Naive thymus-derived CD8-positive, alpha-beta T cell (primary cell): ENCODE measurements around the gene MYL3. TPM values are rescaled to one million over a fixed set of nuclear protein-coding genes. Genes with fewer than 3 reads are reported as not detected.

Experiments
- ATAC-seq, 2 donors: fragments of 150-1000 bp; cut with Tn5 transposase in 1 of 2; sonication (Bioruptor Pico), chemical (Tn5 transposase) in 1 of 2; 1 replicate in 1 of 2; 2 replicates in 1 of 2; pipeline ENCODE4 v1.10.0; 2021; ENCODE audit warnings: mild to moderate bottlenecking in 2 of 2, moderate library complexity in 2 of 2
- POLR2A ChIA-PET: fragments of 350-600 bp; sonication (Branson Sonifier 250); formaldehyde crosslinking; loops from one replicate; lab custom pipeline; 2021; ENCODE audit warnings: antibody characterized with exemption; lab: Charles Lee
- DNase-seq, 10 donors: peaks; one replicate each; pipeline versions ENCODE4 v3.0.0 to v3.0.0-alpha.2; 2020 to 2022
- H3K27ac Mint-ChIP-seq, 10 donors: one replicate each; pipeline ENCODE4 v1.8.0; 2020 to 2022; ENCODE audit warnings: mild to moderate bottlenecking in 10 of 10, mixed read lengths in 10 of 10, moderate library complexity in 4 of 10, inconsistent platforms in 1 of 10
- H3K27me3 Mint-ChIP-seq, 5 donors: one replicate each; pipeline ENCODE4 v1.8.0; 2021 to 2022; ENCODE audit warnings: mixed read lengths in 5 of 5
- H3K36me3 Mint-ChIP-seq, 3 donors: one replicate each; pipeline ENCODE4 v1.8.0; 2020 to 2022; ENCODE audit warnings: mixed read lengths in 3 of 3, mild to moderate bottlenecking in 2 of 3, inconsistent platforms in 1 of 3
- H3K4me1 Mint-ChIP-seq, 4 donors: one replicate each; pipeline ENCODE4 v1.8.0; 2021 to 2022; ENCODE audit warnings: mixed read lengths in 4 of 4
- H3K4me3 Mint-ChIP-seq, 10 donors: one replicate each; pipeline ENCODE4 v1.8.0; 2020 to 2022; ENCODE audit warnings: mild to moderate bottlenecking in 10 of 10, mixed read lengths in 10 of 10, moderate library complexity in 6 of 10, inconsistent platforms in 1 of 10
- H3K9me3 Mint-ChIP-seq, 9 donors: one replicate each; pipeline ENCODE4 v1.8.0; 2020 to 2022; ENCODE audit warnings: mixed read lengths in 9 of 9, mild to moderate bottlenecking in 3 of 9, inconsistent platforms in 1 of 9, moderate library complexity in 1 of 9
- polyA plus RNA-seq, 3 donors: library from polyadenylated mRNA; unstranded; fragments of 300-500 nt; fragmentation: Illumina TruSeq; gene quantifications; one replicate each; pipeline ENCODE4 v1.2.3, GENCODE V29; 2021
- total RNA-seq, 8 experiments: library from RNA in 2 of 8; stranded (reverse) in 2 of 8; gene quantifications; one replicate each; pipeline ENCODE4 v1.2.3 and lab custom pipeline; 2021 to 2026

MYL3 gene
- total and polyA plus RNA-seq, 5 experiments from 2014 or later, result not detected

GRCh38 chr3:46856576-46857471 is 6.4 kb downstream of the MYL3 start:
- ATAC-seq (no peak), DNase-seq (peak in 1 of 10 donors; percentile 31)
- no peak overlapping the region for H3K27ac Mint-ChIP-seq
- no peaks in the 10 kb centered on the region for H3K9me3 Mint-ChIP-seq
- POLR2A ChIA-PET, result no interaction called here
- peaks cover 0 to 1% (median 0%) of the 10 kb centered on the region in 4 donors for H3K4me1 Mint-ChIP-seq
- H3K4me3 Mint-ChIP-seq, result no peak overlapping the region
- peaks cover 0 to 22% (median 10%) of the 10 kb centered on the region in 5 donors for H3K27me3 Mint-ChIP-seq
- H3K36me3 Mint-ChIP-seq, result no peaks in the 10 kb centered on the region

- H3K27me3 Mint-ChIP-seq, result peaks cover 0 to 22% (median 10%) of the 10 kb centered on the region in 5 donors
- POLR2A ChIA-PET, result no interaction called here
- peak overlapping the region in 1 of 10 donors; percentile 21 for H3K4me3 Mint-ChIP-seq
- H3K27ac Mint-ChIP-seq, result no peak overlapping the region
- H3K9me3 Mint-ChIP-seq, result no peaks in the 10 kb centered on the region
- ATAC-seq, result no peak
- peaks cover 0 to 1% (median 0%) of the 10 kb centered on the region in 4 donors for H3K4me1 Mint-ChIP-seq
- peak in 1 of 10 donors; percentile 44 for DNase-seq
- no peaks in the 10 kb centered on the region for H3K36me3 Mint-ChIP-seq
Observed at GRCh38 chr3:46854555-46854991, 8.7 kb downstream of the MYL3 start.

- no peaks in the 10 kb centered on the region for H3K36me3 Mint-ChIP-seq
- no peaks in the 10 kb centered on the region for H3K9me3 Mint-ChIP-seq
- ATAC-seq (no peak), DNase-seq (peak in 1 of 10 donors; percentile 32)
- POLR2A ChIA-PET, result no interaction called here
- H3K4me1 Mint-ChIP-seq, result peaks cover 0 to 1% (median 0%) of the 10 kb centered on the region in 4 donors
- H3K27me3 Mint-ChIP-seq, result peaks cover 0 to 22% (median 9%) of the 10 kb centered on the region in 5 donors
- peak overlapping the region in 1 of 10 donors; percentile 4 for H3K27ac Mint-ChIP-seq
- no peak overlapping the region for H3K4me3 Mint-ChIP-seq
Observed at GRCh38 chr3:46853441-46854415, 9.5 kb downstream of the MYL3 start.

GRCh38 chr3:46852839-46853355 is 10.3 kb downstream of the MYL3 start:
- Mint-ChIP-seq H3K27ac (no peak overlapping the region), H3K9me3 (no peaks in the 10 kb centered on the region), H3K36me3 (no peaks in the 10 kb centered on the region), H3K27me3 (peaks cover 0 to 18% (median 6%) of the 10 kb centered on the region in 5 donors), H3K4me3 (no peak overlapping the region), H3K4me1 (peaks cover 0 to 1% (median 0%) of the 10 kb centered on the region in 4 donors)
- ATAC-seq (no peak), DNase-seq (peak in 1 of 10 donors; percentile 41)
- POLR2A ChIA-PET, result no interaction called here

GRCh38 chr3:46852334-46852720 is 10.9 kb downstream of the MYL3 start:
- peak in 1 of 10 donors; percentile 52 for DNase-seq

GRCh38 chr3:46851364-46852333 is 11.6 kb downstream of the MYL3 start:
- ATAC-seq, result no peak
- H3K4me3 Mint-ChIP-seq, result no peak overlapping the region
- H3K36me3 Mint-ChIP-seq, result no peaks in the 10 kb centered on the region
- H3K27ac Mint-ChIP-seq, result peak overlapping the region in 2 of 10 donors; percentile 5 to 86
- H3K9me3 Mint-ChIP-seq, result no peaks in the 10 kb centered on the region
- POLR2A ChIA-PET, result no interaction called here
- peak in 1 of 10 donors; percentile 60 for DNase-seq
- peaks cover 0 to 1% (median under 1%) of the 10 kb centered on the region in 4 donors for H3K4me1 Mint-ChIP-seq
- peaks cover 0 to 8% (median 2%) of the 10 kb centered on the region in 5 donors for H3K27me3 Mint-ChIP-seq

More at GRCh38 chr3:46852334-46852720, 10.9 kb downstream of the MYL3 start:
- Mint-ChIP-seq H3K27ac (peak overlapping the region in 2 of 10 donors; percentile 5 to 86), H3K4me1 (peaks cover 0 to 1% (median 0%) of the 10 kb centered on the region in 4 donors), H3K4me3 (no peak overlapping the region), H3K27me3 (peaks cover 0 to 13% (median 2%) of the 10 kb centered on the region in 5 donors), H3K36me3 (no peaks in the 10 kb centered on the region), H3K9me3 (no peaks in the 10 kb centered on the region)
- no peak for ATAC-seq
- POLR2A ChIA-PET, result no interaction called here

- peak in 1 of 10 donors; percentile 15 for DNase-seq
- peaks cover 0 to 4% (median 0%) of the 10 kb centered on the region in 5 donors for H3K27me3 Mint-ChIP-seq
Observed at GRCh38 chr3:46850468-46850779, 12.8 kb downstream of the MYL3 start.

GRCh38 chr3:46849686-46850467 is 13.4 kb downstream of the MYL3 start:
- ATAC-seq, result no peak
- no peaks in the 10 kb centered on the region for H3K36me3 Mint-ChIP-seq
- H3K27me3 Mint-ChIP-seq, result peaks cover 0 to 4% (median 0%) of the 10 kb centered on the region in 5 donors
- POLR2A ChIA-PET, result interaction anchor here (0.6 kb wide), 1 partner anchor 92 kb away, joined by 5 read pairs; no protein-coding TSS in a partner anchor
- H3K4me1 Mint-ChIP-seq, result peaks cover 3 to 14% (median 10%) of the 10 kb centered on the region in 4 donors
- no peaks in the 10 kb centered on the region for H3K9me3 Mint-ChIP-seq
- no peak overlapping the region for H3K4me3 Mint-ChIP-seq
- DNase-seq, result peak in 2 of 10 donors; percentile 15 to 59
- H3K27ac Mint-ChIP-seq, result no peak overlapping the region

More at GRCh38 chr3:46850468-46850779, 12.8 kb downstream of the MYL3 start:
- ATAC-seq, result no peak
- Mint-ChIP-seq H3K4me1 (peaks cover 1 to 8% (median 7%) of the 10 kb centered on the region in 4 donors), H3K36me3 (no peaks in the 10 kb centered on the region), H3K9me3 (no peaks in the 10 kb centered on the region), H3K27ac (no peak overlapping the region), H3K4me3 (no peak overlapping the region)
- POLR2A ChIA-PET, result interaction anchor here (0.6 kb wide), 1 partner anchor 91 kb away, joined by 5 read pairs; no protein-coding TSS in a partner anchor

GRCh38 chr3:46849045-46849631 is 14.1 kb downstream of the MYL3 start:
- no peak for ATAC-seq
- Mint-ChIP-seq H3K4me3 (peak overlapping the region in 1 of 10 donors; percentile 21), H3K36me3 (no peaks in the 10 kb centered on the region), H3K9me3 (peaks cover 0 to 3% (median 0%) of the 10 kb centered on the region in 9 donors), H3K27me3 (no peaks in the 10 kb centered on the region), H3K27ac (peak overlapping the region in 1 of 10 donors; percentile 37), H3K4me1 (peaks cover 5 to 17% (median 11%) of the 10 kb centered on the region in 4 donors)
- POLR2A ChIA-PET, result no interaction called here
- peak in 1 of 10 donors; percentile 14 for DNase-seq

GRCh38 chr3:46848271-46849044 is 14.8 kb downstream of the MYL3 start:
- Mint-ChIP-seq H3K4me3 (peak overlapping the region in 1 of 10 donors; percentile 79), H3K36me3 (no peaks in the 10 kb centered on the region), H3K4me1 (peaks cover 5 to 17% (median 11%) of the 10 kb centered on the region in 4 donors), H3K27me3 (no peaks in the 10 kb centered on the region), H3K9me3 (peaks cover 0 to 3% (median 0%) of the 10 kb centered on the region in 9 donors), H3K27ac (no peak overlapping the region)
- DNase-seq, result peak in 1 of 10 donors; percentile 13
- ATAC-seq, result no peak
- POLR2A ChIA-PET, result no interaction called here
